Measurements from ENCODE around the gene TMEM35A.
"Not testable (repeated sequence)": the region's sequence is repeated elsewhere in the genome, so short reads cannot be mapped to it uniquely, and the experiment has no call there.

The TMEM35A gene, protein sequence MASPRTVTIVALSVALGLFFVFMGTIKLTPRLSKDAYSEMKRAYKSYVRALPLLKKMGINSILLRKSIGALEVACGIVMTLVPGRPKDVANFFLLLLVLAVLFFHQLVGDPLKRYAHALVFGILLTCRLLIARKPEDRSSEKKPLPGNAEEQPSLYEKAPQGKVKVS

GRCh38 chrX:101078716-101079598 lies at the start of gene TMEM35A:
Gene TMEM35A (plus strand): TSS chrX:101078879. CDS start chrX:101079003, 124 bp downstream.
- peak; percentile 49 for DNase-seq

DNA sequence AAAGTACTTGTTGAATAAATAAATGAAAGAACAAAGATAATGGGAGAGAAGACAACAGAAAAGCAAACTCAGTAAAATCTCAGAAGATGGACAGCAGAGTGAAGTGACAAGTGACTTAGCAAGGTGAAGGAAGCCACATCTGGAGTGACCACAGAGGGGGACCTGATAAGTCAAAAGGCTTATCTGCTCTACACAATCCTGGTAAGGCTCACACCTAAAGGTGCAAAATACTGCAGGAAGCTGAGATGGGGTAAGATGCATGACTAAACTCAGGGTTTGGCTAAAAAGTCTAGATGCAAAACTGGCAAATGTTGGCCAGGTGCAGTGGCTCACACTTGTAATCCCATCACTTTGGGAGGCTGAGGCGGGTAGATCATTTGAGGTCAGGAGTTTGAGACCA lies 49.0 kb upstream of the TMEM35A start:
- DNase-seq = no peak

GRCh38 chrX:101037231-101037630 lies 41.4 kb upstream of the TMEM35A start:
- DNase-seq = no peak

GRCh38 chrX:101040197-101040596 lies 38.5 kb upstream of the TMEM35A start:
- no peak for DNase-seq

DNA sequence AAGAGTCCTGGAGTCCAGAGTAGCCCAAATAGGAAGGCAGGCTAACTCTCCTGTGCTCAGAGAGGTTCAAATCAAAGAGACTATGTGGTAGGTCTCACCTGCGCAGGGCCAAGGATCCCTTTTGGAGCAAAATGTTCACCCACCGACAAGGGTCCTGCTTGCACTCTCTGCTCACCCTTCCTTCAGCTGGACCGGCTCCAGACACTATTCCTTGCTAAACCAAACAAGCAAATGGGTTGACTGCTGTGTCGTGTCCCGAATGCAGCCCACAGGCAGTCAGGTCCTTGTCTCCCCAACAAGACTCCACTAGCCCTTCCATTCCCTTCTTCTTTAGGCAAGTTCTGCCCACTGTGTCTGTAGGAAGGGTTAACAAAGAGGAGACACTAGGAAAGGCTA lies 27.5 kb upstream of the TMEM35A start:
- no peak for DNase-seq

GRCh38 chrX:101051549-101052302 lies 27.0 kb upstream of the TMEM35A start, which contains the start of gene TRMT2B:
Gene TRMT2B (minus strand): TSS chrX:101052111. CDS start chrX:101042289, 9,822 bp downstream.
- peak; percentile 82 for DNase-seq

- DNase-seq = not testable (repeated sequence)
These were observed 22.1 kb upstream of the TMEM35A start for GRCh38 chrX:101056551-101056950.

- no peak for DNase-seq
These were observed 21.5 kb upstream of the TMEM35A start for GRCh38 chrX:101057093-101057714.

DNA sequence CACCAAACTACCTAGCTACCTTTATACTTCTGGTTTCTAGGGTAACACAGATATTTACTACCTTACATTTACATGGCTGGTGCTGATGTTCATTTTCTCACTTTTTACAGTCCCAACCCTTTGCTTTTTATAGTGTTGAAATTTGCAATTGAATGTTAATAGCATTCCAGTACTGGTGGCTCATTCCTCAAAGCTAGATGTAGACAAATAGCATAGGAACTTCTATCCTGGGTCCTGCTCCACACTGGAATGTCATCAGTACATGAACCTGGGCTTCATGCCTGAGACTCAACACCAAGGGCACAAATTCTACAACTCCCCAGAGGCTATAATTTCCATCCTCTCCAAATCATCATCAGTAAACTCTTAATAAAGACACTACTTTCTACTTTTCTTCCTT lies 16.5 kb upstream of the TMEM35A start:
- DNase-seq = no peak

GRCh38 chrX:101071582-101071981 lies 7.1 kb upstream of the TMEM35A start:
- DNase-seq = no peak

GRCh38 chrX:101079736-101080270 lies 1.1 kb downstream of the TMEM35A start:
- DNase-seq = no peak

DNA sequence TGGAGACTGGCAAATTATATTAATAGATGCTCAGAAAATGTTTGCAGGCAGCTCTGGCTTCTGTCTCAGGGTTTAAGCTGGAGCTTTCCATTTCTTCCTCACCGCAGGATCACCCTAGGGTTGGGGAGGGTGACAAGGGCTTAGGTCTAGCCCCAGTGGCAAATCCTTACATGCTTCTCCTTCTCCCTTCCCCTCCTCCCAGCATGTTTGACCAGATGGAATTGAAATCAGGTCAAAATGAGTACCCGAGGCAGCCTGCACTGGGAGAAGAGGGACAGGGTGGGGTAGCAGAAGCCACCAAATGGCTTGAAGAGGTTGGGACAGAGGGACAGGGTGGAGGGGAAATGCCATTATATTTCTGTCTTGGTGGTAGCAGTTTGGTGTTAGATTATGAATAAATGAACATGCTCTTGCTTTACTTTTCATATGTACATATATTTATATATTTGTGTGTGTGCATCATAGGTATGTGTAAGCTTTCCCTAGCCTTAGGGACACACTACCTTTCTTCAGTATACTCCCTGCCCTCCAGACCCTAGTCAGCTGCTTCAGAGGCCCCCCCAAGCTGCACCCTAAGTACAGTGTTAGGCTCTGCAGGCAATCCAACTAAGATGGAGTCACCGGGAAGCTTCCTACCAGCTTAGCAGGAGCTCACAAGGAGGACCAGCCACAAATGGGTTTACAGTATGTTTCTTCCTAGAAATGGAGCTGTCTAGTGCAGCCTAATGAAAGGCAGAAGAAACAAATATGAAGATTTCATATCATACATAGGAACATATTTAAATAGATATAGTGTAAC lies 1.8 kb downstream of the TMEM35A start:
- no peak for DNase-seq

- DNase-seq = no peak
These were observed 2.6 kb downstream of the TMEM35A start for GRCh38 chrX:101081231-101081630.

DNA sequence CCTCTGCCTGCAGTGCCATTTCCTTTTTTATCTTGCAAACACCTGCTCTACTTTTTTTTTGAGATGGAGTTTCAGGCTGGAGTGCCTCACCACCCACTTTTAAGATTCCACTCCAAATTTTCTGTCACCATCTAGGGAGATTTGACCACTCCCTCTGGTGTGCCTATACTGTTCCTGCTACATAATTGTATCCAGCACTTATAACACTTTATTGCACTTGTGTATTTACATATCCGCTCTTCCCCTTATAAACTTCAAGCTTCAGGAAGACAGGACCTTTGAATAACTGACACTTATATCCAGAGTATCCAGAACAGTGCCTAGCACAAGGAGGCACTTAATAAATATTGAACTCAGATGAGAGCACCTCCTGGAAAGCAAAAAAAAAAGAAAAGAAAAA lies 13.1 kb downstream of the TMEM35A start:
- DNase-seq = no peak

- peak; percentile 97 for DNase-seq
These were observed 19.1 kb downstream of the TMEM35A start, which contains the start of gene CENPI for GRCh38 chrX:101097546-101098453. Gene CENPI (plus strand): TSS chrX:101098204. CDS start chrX:101101071, 2,867 bp downstream.

- DNase-seq = no peak
These were observed 29.6 kb downstream of the TMEM35A start for GRCh38 chrX:101108284-101108683.

GRCh38 chrX:101117701-101118100 lies 39.0 kb downstream of the TMEM35A start:
- DNase-seq = no peak

DNA sequence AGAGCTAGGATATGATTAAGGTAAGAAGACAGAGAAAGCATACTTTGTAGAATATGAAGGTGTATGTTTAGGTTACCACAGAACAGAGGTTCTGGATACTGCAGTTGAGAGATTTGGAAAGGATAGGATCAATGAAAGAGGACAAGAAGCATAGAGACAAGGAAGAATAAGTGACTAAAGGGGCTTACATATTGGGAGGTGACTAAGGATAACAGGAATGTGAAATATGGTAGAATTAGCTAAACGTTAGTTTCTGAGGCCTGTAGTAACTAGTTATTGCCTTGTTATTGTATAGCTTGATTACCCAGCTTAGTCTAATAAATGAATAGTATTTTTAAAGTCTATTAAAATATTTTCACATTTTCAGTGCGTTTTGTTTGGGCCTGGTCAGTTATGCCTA lies 57.6 kb downstream of the TMEM35A start:
- no peak for DNase-seq
